KMS-11 (cell line): ENCODE measurements around the gene CD22.

Source experiments
- H2AFZ ChIP-seq: fragments of 200-600 bp; sonication (generic); 2 replicates; pipeline ENCODE4 v1.6.1; 2016; ENCODE audit warnings: antibody characterized with exemption, mixed run types, low read depth
- H3K27ac ChIP-seq: fragments of 200-600 bp; sonication (generic); 2 replicates; pipeline ENCODE4 v1.6.1; 2016; ENCODE audit warnings: mild to moderate bottlenecking, mixed run types
- H3K27me3 ChIP-seq: fragments of 200-600 bp; sonication (generic); 2 replicates; pipeline ENCODE4 v1.6.1; 2017; ENCODE audit warnings: mild to moderate bottlenecking, low read depth, mixed run types, moderate library complexity; ENCODE audit not compliant: insufficient read depth
- H3K36me3 ChIP-seq: fragments of 200-600 bp; sonication (generic); 2 replicates; pipeline ENCODE4 v1.6.1; 2017; ENCODE audit warnings: mild to moderate bottlenecking, mixed run types; ENCODE audit not compliant: insufficient read depth
- H3K4me1 ChIP-seq: fragments of 200-600 bp; sonication (generic); 2 replicates; pipeline ENCODE4 v1.6.1; 2016; ENCODE audit warnings: mild to moderate bottlenecking, low read depth, mixed run types; ENCODE audit not compliant: poor library complexity, severe bottlenecking
- H3K4me2 ChIP-seq: fragments of 200-600 bp; sonication (generic); 2 replicates; pipeline ENCODE4 v1.7.0; 2016; ENCODE audit warnings: mild to moderate bottlenecking, mixed run types
- H3K4me3 ChIP-seq: fragments of 200-600 bp; sonication (generic); IDR thresholded peaks from 2 replicates; pipeline ENCODE4 v1.6.1; 2017; ENCODE audit warnings: low read depth, low read length, mixed read lengths; ENCODE audit not compliant: insufficient read depth
- H3K79me2 ChIP-seq: fragments of 200-600 bp; sonication (generic); 2 replicates; pipeline ENCODE4 v1.6.1; 2016; ENCODE audit warnings: low read depth, mixed run types; ENCODE audit not compliant: insufficient read depth
- H3K9ac ChIP-seq: fragments of 200-600 bp; sonication (generic); 2 replicates; pipeline ENCODE4 v1.6.1; 2016; ENCODE audit warnings: mild to moderate bottlenecking, mixed run types
- H4K20me1 ChIP-seq: fragments of 200-600 bp; sonication (generic); 2 replicates; pipeline ENCODE4 v1.6.1; 2016; ENCODE audit warnings: mild to moderate bottlenecking, mixed run types; ENCODE audit not compliant: insufficient read depth
- CTCF ChIP-seq: fragments of 200-600 bp; sonication (generic); conservative IDR thresholded peaks from 2 replicates; pipeline ENCODE4 v1.6.1; 2017; ENCODE audit warnings: low read depth, mild to moderate bottlenecking, antibody characterized with exemption, low read length, moderate library complexity, mixed read lengths

Gene CD22

GRCh38 chr19:35328851-35329285, at the start of gene CD22:
Gene CD22 (plus strand): TSS chr19:35329187. CDS start chr19:35332041, 2,854 bp downstream.
- Histone ChIP-seq H2AFZ (no peak within 1 kb of the TSS), H3K4me2 (no peak within 1 kb of the TSS), H3K27ac (no peak within 1 kb of the TSS), H3K27me3 (peaks cover 38% of the 10 kb centered on the region), H4K20me1 (no peaks in the 10 kb centered on the region), H3K4me1 (no peaks in the 10 kb centered on the region), H3K79me2 (no peaks in the 10 kb centered on the region), H3K4me3 (no peak within 1 kb of the TSS), H3K9ac (no peak within 1 kb of the TSS), H3K36me3 (no peaks in the 10 kb centered on the region)
- TF ChIP-seq CTCF = no peak

- no peaks in the 10 kb centered on the region for H3K79me2 ChIP-seq
- no peaks in the 10 kb centered on the region for H3K4me1 ChIP-seq
- no peak overlapping the region for H3K4me2 ChIP-seq
- H3K4me3 ChIP-seq = no peak overlapping the region
- H4K20me1 ChIP-seq = no peaks in the 10 kb centered on the region
- no peaks in the 10 kb centered on the region for H3K36me3 ChIP-seq
- no peak overlapping the region for H2AFZ ChIP-seq
- no peak for TF ChIP-seq CTCF
- no peak overlapping the region for H3K9ac ChIP-seq
- H3K27me3 ChIP-seq = no peaks in the 10 kb centered on the region; the same call in 1 of the 2 replicates
- no peak overlapping the region for H3K27ac ChIP-seq
Measured at GRCh38 chr19:35279374-35279773, 49.6 kb upstream of the CD22 start.

- no peak overlapping the region for H2AFZ ChIP-seq
- no peaks in the 10 kb centered on the region for H3K79me2 ChIP-seq
- H3K4me2 ChIP-seq = no peak overlapping the region
- no peak overlapping the region for H3K4me3 ChIP-seq
- H3K27me3 ChIP-seq = peaks cover 5% of the 10 kb centered on the region; the same call in 1 of the 2 replicates
- H4K20me1 ChIP-seq = no peaks in the 10 kb centered on the region
- no peak overlapping the region for H3K27ac ChIP-seq
- no peak overlapping the region for H3K9ac ChIP-seq
- H3K4me1 ChIP-seq = no peaks in the 10 kb centered on the region
- TF ChIP-seq CTCF = no peak
- H3K36me3 ChIP-seq = no peaks in the 10 kb centered on the region
Measured at GRCh38 chr19:35279985-35280821, 48.8 kb upstream of the CD22 start.

GRCh38 chr19:35281303-35281702, 47.7 kb upstream of the CD22 start:
- Histone ChIP-seq H3K4me2 (no peak overlapping the region), H3K27ac (no peak overlapping the region)
- TF ChIP-seq CTCF = no peak

More at GRCh38 chr19:35281303-35281702, 47.7 kb upstream of the CD22 start:
- Histone ChIP-seq H3K36me3 (no peaks in the 10 kb centered on the region), H3K79me2 (no peaks in the 10 kb centered on the region), H3K4me3 (no peak overlapping the region), H3K9ac (no peak overlapping the region), H3K4me1 (no peaks in the 10 kb centered on the region), H3K27me3 (peaks cover 7% of the 10 kb centered on the region; the same call in 1 of the 2 replicates), H4K20me1 (no peaks in the 10 kb centered on the region), H2AFZ (no peak overlapping the region)
